IPS-15b (cell line): ENCODE data around the gene PSME4.

Experiments used
- H3K27me3 ChIP-seq: one replicate; pipeline ENCODE4 v1.6.1; 2013; ENCODE audit warnings: low read length; ENCODE audit not compliant: control insufficient read depth, insufficient read depth
- H3K36me3 ChIP-seq: one replicate; pipeline ENCODE4 v1.6.1; 2013; ENCODE audit warnings: low read length; ENCODE audit not compliant: control insufficient read depth, insufficient read depth
- H3K4me1 ChIP-seq: one replicate; pipeline ENCODE4 v1.6.1; 2013; ENCODE audit warnings: mild to moderate bottlenecking, low read length; ENCODE audit not compliant: control insufficient read depth, insufficient read depth
- H3K4me3 ChIP-seq: one replicate; pipeline ENCODE4 v1.5.1; 2013; ENCODE audit warnings: low read depth, low read length
- H3K9ac ChIP-seq: one replicate; pipeline ENCODE4 v1.6.1; 2013; ENCODE audit warnings: low read depth, mild to moderate bottlenecking, low read length
- H3K9me3 ChIP-seq: one replicate; pipeline ENCODE4 v1.6.1; 2013; ENCODE audit warnings: mild to moderate bottlenecking, low read length; ENCODE audit not compliant: control insufficient read depth, insufficient read depth

The PSME4 gene

DNA sequence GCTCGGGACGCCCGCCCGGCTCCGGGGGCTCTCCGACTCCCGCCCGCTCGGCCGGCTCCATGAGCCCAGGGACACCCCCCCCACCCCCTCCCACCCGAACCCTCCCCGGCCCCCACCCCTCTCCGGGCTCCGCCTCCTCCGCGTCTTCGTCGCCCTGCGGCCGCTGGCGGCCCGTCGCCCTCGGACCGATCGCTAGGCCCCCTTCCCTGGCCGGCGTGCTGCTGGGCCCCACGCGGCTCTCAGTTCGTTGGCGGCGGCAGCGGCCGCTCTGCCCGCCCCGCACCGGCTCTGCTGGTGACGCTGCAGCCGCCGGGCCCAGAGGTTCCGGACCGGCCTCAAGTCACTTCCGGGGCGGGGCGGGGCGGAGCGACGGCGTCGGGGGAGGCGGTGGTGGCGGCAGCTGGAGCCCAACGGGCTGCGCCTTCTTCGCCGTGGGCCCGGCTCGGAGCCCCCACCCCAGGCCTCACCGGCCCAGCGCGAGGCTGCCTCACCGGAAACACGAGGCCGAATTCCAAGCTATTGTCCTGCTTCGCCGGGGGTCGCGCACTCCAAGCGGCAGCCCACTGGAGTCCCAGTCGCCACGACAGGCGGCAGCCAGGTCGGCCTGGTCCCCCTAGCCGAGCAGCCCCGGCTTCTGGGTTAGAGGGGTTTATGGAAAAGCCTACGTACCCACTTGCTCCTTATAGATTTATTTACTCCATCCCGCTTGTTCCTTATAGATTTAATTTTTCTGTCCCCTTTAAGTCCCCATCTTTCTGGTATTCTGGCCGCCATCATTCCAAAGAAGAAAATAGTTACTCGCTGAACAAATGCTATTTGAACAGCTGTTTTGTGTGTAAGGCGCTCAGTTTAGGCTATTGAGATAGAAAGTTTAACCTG, at the start of gene PSME4:
Gene PSME4 (minus strand): TSS at position 270 of the 879 bp plus-strand sequence. CDS start 209 bp downstream, at position 61.
- Histone ChIP-seq H3K9ac (peak within 1 kb of the TSS; percentile 93), H3K9me3 (no peaks in the 10 kb centered on the region), H3K36me3 (peaks cover 3% of the 10 kb centered on the region), H3K4me3 (peak within 1 kb of the TSS; percentile 93), H3K27me3 (no peaks in the 10 kb centered on the region), H3K4me1 (no peaks in the 10 kb centered on the region)

- no peaks in the 10 kb centered on the region for H3K36me3 ChIP-seq
- no peaks in the 10 kb centered on the region for H3K27me3 ChIP-seq
- H3K9ac ChIP-seq = no peak overlapping the region
- no peaks in the 10 kb centered on the region for H3K4me1 ChIP-seq
- no peak overlapping the region for H3K4me3 ChIP-seq
- peaks cover 3% of the 10 kb centered on the region for H3K9me3 ChIP-seq
These were observed 45.3 kb upstream of the PSME4 start for GRCh38 chr2:54015798-54016699.

GRCh38 chr2:54013996-54014395, 43.2 kb upstream of the PSME4 start:
- Histone ChIP-seq H3K9ac (no peak overlapping the region), H3K9me3 (no peaks in the 10 kb centered on the region), H3K36me3 (no peaks in the 10 kb centered on the region), H3K4me1 (no peaks in the 10 kb centered on the region), H3K27me3 (no peaks in the 10 kb centered on the region), H3K4me3 (no peak overlapping the region)

- no peaks in the 10 kb centered on the region for H3K27me3 ChIP-seq
- H3K9ac ChIP-seq = no peak overlapping the region
- no peak overlapping the region for H3K4me3 ChIP-seq
- no peaks in the 10 kb centered on the region for H3K4me1 ChIP-seq
- no peaks in the 10 kb centered on the region for H3K9me3 ChIP-seq
- no peaks in the 10 kb centered on the region for H3K36me3 ChIP-seq
These were observed 41.8 kb upstream of the PSME4 start for GRCh38 chr2:54012538-54013141.

GRCh38 chr2:54009549-54009948, 38.8 kb upstream of the PSME4 start:
- Histone ChIP-seq H3K9me3 (no peaks in the 10 kb centered on the region), H3K9ac (no peak overlapping the region), H3K4me1 (no peaks in the 10 kb centered on the region), H3K27me3 (no peaks in the 10 kb centered on the region), H3K4me3 (no peak overlapping the region), H3K36me3 (no peaks in the 10 kb centered on the region)

DNA sequence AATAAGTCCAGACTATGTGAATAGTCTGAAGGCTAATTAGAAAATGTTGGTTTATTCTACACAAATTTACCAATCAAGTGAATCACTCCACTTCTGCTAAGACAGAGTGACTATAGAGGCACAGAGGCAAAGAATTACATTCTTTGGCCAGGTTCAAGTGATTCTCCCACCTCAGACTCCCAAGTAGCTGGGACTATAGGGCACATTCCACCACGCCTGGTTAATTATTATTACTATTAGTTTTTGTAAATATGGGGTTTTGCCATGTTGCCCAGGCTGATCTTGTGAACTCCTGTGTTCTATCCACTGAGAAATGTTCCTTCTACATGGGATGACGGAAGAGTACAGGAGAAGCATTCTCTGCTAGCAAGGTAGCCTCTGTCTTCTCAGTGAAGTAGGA, 37.6 kb upstream of the PSME4 start:
- H3K4me3 ChIP-seq = no peak overlapping the region
- no peaks in the 10 kb centered on the region for H3K4me1 ChIP-seq
- no peaks in the 10 kb centered on the region for H3K9me3 ChIP-seq
- H3K9ac ChIP-seq = no peak overlapping the region
- no peaks in the 10 kb centered on the region for H3K36me3 ChIP-seq
- H3K27me3 ChIP-seq = no peaks in the 10 kb centered on the region

- Histone ChIP-seq H3K36me3 (no peaks in the 10 kb centered on the region), H3K9me3 (no peaks in the 10 kb centered on the region), H3K27me3 (no peaks in the 10 kb centered on the region), H3K9ac (no peak overlapping the region), H3K4me1 (no peaks in the 10 kb centered on the region), H3K4me3 (no peak overlapping the region)
These were observed 29.7 kb upstream of the PSME4 start for GRCh38 chr2:54000524-54000923.

DNA sequence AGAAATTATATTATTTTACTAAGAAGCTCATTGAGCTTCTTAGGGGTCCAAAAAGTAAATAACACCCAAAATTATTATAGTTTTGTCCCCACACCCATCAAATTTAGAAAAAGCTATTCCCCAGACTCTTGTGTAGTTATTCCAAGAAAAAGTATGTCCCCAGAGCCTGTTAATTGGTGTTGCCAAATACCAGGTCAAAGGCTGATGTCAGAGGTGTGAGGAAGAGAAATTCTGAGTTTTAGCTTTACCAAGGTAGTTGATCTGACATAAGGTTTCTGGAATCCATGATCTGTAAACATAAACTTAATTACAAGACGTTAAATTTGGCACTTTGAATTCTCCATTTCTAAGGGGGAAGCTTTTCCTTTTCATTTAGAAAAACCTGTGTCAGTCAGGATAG, 29.3 kb upstream of the PSME4 start:
- no peaks in the 10 kb centered on the region for H3K36me3 ChIP-seq
- H3K27me3 ChIP-seq = no peaks in the 10 kb centered on the region
- H3K9ac ChIP-seq = no peak overlapping the region
- no peaks in the 10 kb centered on the region for H3K9me3 ChIP-seq
- H3K4me3 ChIP-seq = no peak overlapping the region
- H3K4me1 ChIP-seq = no peaks in the 10 kb centered on the region

- H3K4me1 ChIP-seq = no peaks in the 10 kb centered on the region
These were observed 28.0 kb upstream of the PSME4 start for GRCh38 chr2:53998834-53999233.

GRCh38 chr2:53994818-53995808, 24.3 kb upstream of the PSME4 start:
- Histone ChIP-seq H3K27me3 (no peaks in the 10 kb centered on the region), H3K9ac (no peak overlapping the region)

More at GRCh38 chr2:53998834-53999233, 28.0 kb upstream of the PSME4 start:
- Histone ChIP-seq H3K36me3 (no peaks in the 10 kb centered on the region), H3K27me3 (no peaks in the 10 kb centered on the region), H3K9me3 (no peaks in the 10 kb centered on the region), H3K9ac (no peak overlapping the region), H3K4me3 (no peak overlapping the region)

GRCh38 chr2:53991948-53992347, 21.2 kb upstream of the PSME4 start:
- Histone ChIP-seq H3K9me3 (no peaks in the 10 kb centered on the region), H3K27me3 (no peaks in the 10 kb centered on the region), H3K36me3 (no peaks in the 10 kb centered on the region), H3K4me1 (no peaks in the 10 kb centered on the region), H3K9ac (no peak overlapping the region), H3K4me3 (no peak overlapping the region)

More at GRCh38 chr2:53994818-53995808, 24.3 kb upstream of the PSME4 start:
- Histone ChIP-seq H3K4me1 (no peaks in the 10 kb centered on the region), H3K9me3 (no peaks in the 10 kb centered on the region), H3K4me3 (no peak overlapping the region), H3K36me3 (no peaks in the 10 kb centered on the region)
